HG02852 (cell line): ENCODE results near the gene ASXL3.

ENCODE experiments used
- ATAC-seq: cut with Tn5 transposase; IDR thresholded peaks from one replicate; pipeline ENCODE4 v1.9.1; 2021; ENCODE audit warnings: mild to moderate bottlenecking, moderate library complexity; ENCODE audit not compliant: unreplicated experiment

Gene ASXL3

DNA sequence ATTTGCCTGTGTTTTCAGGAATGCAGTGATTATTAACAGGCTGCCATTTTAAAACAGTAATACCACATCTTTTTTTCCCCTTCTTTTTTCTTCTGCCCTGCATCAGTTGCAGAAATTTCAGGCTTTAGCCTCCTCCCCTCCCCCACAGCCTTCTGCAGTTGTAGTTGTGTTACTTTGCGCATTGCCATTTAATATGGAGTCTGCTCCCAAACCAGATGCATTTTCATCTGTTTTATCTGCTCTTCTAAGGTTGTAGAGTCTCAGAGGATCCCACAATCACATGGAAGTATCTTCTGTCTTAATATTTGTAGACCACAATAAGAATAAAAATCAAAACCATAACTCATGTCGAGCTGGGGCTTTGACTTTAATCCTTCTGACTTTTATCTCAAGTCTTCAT, 3.8 kb downstream of the ASXL3 start:
- ATAC-seq: no peak

DNA sequence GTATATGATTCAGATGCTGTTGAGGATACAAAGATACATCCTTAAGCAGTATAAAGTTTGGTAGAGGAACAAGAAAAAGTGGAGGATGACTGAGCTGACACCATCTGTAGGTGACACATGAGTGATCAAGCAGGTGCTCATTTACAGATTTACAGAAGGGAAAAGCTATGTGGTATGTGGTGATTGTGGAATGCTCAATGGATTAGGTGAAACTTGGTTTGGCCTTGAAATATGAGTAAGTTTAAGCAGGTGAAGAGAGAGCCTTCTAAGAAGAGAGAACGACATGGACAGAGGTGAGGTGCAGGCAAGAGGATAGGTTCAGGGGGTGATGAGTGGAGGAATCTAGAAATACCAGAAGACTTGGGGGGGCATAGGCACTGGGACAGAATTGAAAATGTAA, 5.9 kb downstream of the ASXL3 start:
- ATAC-seq: no peak

DNA sequence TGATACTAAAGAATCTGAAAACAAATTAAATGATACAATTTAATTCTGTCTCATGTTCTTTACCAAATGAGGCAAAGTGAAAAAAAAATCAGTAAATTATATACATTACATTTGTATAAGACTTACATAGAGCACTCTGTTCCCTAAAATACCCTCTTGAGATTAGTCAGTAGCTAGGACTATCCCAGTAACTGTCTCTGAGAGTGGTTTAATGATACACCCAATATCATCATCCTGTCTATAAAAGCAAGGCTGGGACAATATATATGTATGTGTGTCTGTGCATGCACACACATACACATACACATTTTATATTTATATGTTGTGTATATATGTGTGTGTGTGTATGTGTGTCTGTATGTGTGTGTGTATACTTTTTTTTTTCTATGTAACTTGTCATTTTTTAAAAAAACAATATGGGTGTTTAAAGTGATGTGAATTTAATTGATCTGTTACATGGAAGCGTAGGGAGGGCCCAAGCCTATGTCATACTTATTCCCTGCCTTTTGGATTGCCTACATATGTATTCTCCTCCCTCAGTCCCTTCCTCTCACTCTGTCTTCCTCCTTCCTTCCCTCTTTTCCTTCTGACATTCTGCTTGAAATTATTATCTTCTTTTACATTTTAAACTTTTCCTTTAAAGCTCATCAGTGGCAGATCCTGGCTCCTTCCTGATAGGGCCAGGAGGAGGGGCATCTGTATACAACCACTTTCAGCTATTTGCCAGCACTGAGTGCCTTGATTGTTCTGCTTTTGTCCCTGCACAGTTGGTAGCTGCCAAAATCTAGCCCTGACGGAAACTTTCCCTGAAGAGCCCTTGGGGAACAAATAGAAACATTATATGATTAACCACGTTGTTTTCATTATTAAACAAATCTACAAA, 6.8 kb downstream of the ASXL3 start:
- ATAC-seq: no peak

DNA sequence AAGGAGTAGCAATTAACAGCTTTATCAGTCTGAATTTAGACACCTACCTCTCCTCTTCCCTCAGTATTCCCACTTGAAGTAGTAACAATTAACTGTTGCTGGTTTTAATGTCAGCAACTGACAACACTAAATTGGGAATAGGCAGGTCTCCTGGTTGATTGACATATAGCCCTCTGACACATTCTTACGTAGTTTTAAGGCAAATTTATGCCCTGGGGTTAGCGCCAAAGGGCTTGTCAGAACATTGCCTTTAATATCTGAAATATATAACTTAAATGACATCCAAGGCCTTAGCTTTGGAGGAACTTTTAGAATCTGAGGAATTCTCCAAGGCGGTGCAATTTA, 7.4 kb downstream of the ASXL3 start:
- no peak for ATAC-seq

DNA sequence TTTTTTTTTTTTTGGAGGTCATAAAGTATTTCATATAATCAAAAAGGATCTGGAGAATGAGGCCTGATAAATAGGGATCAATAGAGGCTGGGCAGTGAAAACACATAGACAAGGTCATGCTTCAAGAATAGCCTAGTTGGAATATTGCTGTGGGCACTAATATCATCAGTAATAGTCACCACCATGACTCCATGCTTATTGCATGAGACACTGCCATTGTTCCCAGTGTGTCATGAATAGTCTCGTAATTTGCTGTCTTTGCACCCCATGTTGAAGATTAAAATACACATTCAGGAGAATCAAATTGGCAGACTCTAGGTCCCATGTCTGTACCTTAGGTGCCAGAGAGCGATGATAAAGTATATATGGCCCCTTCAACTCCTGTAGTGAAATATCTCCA, 10.3 kb downstream of the ASXL3 start:
- no peak for ATAC-seq

DNA sequence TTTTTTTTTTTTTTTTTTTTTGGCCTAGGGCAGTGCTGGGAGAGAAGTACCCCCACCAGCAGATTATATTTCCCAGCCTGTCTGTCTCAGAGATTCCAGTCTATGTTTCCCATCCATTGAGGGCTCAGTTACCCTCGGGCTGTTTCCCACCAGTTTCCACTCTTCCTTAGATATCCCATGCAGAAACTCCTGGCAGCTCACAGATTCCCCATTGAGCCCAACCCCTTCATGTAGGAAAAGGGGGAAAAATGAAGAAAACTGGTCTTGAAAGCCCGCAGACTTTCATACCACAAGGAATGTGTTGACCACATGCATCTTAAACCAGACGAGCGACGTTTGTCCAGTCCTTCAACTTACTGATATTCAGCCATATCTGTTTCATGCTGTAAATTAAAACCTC, 15.2 kb downstream of the ASXL3 start:
- no peak for ATAC-seq

DNA sequence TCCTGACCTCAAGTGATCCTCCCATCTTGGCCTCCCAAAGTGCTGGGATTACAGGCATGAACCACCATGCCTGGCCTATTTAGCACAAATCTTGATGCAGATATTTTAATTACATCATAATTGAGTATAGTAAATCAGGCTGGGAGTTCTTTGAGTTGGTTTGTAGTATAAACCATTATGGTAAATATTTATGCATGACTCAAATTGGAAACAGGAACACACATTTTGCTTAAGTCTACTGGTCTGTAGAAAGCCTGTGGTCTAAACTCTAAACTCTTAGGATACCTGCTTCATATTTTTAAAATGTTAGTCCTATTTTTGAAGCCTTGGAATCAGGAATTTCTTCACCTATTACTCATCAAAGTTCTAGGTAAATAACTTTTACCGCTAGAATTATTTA, 16.8 kb downstream of the ASXL3 start:
- no peak for ATAC-seq

DNA sequence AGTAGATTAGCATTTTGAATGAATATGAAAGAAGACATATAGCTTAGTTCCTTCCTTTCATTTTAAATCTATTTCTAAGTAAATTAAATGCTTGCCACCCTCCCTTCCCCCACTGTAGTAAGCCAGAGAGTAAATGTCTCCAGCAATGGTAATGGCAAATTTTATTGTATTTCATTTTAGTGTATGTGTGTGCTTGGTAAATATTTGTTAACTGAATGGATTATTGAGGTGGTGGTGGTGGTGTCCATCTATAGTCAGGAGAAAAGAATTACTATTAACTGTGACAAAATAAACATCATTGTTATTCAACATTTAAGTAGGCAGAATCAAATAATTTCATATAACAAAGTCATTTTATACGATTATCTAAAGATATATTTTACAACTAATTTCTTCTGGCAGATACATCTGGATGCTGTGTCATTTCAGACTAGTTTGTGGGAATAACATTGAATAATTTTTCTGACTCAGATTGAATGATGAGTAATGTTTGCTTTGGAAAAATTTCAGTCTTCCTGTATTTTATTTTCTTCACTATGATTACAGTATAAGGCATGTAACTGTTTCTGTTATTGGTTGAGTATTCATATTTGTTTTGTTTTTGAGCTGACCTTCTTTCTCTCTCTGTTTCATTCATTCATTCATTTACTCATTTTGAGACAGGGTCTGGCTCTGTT, 18.3 kb downstream of the ASXL3 start:
- ATAC-seq: no peak

DNA sequence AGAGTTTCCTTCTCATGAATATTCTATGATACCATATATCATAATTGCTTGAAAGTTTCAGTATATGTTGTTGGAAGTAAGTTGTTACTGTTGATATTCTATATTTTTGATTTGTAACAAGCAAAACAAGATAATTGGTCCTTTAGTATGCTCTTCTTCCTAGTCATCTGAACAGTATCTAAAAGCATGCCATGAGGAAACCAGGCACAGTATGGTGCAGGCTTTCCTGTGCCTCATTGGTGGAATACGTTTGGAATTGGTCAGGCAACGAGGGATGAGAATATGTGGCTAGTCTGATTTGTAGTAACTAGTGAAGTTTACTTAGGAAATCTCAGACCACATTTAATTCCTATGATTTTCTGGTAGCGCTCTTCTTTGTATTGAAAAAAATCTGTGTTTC, 22.8 kb downstream of the ASXL3 start:
- ATAC-seq: no peak

DNA sequence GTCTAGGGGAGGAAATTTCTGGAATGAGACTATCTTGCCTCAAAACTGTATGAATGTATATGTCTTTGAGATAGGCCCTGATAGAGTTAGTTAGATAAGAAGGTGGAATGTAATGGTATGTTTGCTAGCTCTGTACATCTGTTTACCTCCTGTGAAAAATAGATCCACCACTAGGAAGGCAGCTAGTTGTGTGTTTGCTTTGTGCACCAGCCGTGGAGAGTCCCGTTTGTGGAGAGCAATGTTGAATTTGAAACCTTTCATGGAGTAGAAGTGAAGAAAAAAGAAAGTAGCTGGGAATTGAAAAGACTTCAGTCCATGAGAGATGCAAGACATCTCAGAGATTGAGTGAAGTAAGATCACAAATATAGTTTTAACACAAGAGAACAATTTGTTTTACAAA, 25.4 kb downstream of the ASXL3 start:
- no peak for ATAC-seq

DNA sequence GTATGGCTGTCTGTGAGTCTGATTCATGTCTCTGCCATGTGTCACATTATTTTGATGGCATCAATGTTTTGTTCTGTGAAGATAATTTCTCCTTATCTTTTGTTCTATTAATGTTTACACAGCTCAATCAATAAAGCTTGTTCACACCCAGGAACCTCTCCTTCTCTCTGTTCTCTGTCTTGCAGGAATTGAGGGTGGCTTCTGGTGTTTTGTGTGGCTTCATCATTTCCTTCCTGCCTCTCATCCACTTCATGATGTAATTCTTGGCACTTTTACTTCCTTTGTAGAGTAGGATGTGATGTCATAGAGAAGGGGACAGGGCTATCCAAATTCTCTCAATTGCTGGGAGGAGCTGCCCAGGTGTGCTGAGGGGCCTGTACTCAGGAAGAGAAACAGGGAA, 27.2 kb downstream of the ASXL3 start:
- no peak for ATAC-seq

DNA sequence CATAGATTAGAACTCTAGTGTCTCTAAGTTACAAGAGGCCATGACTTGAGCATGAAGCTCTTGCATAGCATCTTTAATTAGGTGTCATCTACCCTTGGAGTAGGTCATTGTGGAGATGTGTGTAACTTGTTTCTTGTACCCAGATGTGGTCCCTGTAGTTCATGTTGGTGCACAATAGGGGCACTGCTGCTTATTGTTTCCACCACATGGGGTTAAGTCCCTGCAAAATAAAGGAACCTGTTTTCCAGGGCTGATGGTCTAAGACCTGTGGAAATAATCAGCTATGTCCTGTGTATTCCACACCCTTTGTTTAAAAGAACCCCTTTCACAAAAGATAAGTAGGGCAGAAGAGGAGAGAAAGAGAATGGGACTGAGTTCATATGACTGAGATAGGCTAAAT, 28.6 kb downstream of the ASXL3 start:
- ATAC-seq: no peak

DNA sequence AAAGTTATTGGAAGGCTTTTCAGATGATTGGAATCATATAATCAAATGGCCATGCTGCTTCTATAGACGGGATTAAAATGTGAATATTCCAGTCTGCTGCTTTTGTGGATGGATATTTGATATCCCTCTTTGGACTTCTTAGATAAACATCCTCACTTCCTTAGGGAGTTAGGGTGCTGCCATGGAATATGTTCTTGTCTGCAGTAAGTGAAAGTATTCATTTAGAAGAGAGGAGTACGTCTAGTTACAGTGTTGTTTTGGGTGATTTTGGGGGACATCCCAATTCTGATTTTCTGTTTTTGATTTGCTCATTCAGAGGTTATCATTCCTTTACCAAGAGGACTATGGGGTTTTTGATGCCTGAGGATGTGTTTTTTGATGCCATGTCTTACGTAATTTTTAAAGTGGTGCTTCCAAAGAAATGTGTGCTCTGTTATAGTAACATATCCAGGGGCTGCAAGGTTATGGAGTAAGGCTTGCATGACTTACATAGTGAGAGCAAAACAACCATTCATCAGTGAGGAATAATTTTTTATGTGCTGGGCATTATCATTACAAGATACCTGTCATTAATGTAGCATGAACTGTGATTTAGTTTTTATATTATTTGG, 33.6 kb downstream of the ASXL3 start:
- no peak for ATAC-seq

DNA sequence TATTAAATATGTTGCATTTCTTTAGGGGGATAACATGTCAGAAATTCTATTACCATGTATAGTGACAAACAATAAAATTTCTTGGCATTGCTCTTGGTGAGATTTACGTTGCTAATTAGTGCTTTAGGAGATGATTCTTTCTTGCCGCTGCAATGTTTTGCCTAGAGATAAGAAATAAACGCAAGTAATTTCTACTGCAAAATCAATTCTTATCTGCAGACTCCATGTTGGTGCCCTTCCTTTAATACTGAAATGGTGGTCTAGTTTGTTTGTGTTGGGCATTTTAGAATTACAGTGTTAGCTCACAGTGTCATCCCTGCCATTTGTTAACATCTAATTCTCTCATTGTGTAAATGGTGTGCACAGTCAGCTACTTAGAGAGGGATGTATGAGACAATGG, 34.6 kb downstream of the ASXL3 start:
- no peak for ATAC-seq

DNA sequence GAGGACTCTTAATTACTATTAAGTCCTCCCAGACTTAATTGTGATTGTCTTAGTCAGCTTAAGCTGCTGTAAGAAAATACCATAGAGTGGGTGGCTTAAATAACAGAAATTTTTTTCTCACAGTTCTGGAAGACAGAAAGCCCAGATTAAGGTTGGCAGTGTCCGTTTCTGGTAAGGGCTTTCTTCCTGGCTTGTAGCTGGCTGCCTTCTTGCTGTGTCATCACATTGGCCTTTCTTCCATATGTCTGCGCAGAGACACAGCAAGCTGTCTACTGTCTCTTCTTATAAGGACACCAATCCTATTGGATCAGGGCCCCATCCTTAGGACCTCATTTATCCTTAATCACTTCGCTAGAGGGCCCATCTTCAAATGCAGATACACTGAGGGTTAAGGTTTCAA, 38.5 kb downstream of the ASXL3 start:
- ATAC-seq: no peak

DNA sequence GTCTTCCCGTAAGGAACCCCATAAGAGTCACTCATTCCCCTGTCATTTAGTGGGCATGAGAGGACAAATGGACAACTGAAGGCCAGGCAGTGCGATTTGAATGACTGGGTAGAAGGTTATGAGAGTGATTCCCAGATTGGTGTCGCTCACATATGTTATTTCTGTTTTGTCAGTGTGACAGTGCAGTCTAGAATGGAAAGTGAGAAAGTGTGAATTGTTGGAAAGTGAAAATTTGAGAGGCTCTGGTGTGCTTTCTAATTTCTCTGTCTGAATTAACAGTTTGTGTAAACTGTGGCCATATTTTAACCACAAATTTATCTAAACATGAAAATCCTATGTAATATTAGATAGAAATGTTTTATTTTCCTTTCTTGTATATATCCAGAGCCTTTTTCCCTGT, 49.1 kb downstream of the ASXL3 start:
- ATAC-seq: no peak

DNA sequence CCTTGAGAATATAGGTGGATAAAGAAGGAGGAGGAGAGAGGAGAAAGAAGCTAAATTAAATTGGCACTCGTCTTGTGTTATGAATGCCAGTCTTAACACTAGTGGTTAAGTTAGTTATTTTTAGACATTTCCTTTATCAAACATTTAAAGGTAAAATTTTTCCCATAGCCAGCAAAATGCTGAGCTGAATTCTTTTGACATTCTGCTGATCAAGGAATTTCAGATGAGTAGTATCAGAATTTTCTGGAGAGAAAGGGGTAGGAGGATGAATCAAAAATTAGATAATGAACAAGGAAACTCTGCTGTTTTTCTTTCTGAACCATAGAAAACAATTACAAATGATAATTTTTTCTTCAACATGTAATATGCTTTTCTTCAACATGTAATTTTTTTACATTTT, 52.5 kb downstream of the ASXL3 start:
- no peak for ATAC-seq

DNA sequence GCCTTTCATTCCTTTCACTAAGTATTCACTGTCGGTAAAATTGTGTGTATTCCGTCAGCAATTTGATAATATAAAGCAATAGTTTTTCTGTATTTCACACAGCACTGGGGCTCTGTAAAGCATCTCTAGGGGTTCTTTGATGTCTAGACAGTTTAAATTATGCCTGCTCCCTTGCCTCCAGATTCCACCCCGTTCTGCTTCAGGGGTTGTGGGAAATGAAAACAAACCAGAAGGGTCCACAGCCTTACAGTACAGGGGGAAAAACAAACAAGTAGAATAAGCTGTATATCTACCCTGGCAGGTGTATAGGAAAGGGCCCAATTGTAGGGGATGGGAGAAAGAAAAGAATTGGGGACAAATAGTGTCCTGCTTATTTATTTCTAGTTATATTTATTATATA, 63.1 kb downstream of the ASXL3 start:
- ATAC-seq: no peak

DNA sequence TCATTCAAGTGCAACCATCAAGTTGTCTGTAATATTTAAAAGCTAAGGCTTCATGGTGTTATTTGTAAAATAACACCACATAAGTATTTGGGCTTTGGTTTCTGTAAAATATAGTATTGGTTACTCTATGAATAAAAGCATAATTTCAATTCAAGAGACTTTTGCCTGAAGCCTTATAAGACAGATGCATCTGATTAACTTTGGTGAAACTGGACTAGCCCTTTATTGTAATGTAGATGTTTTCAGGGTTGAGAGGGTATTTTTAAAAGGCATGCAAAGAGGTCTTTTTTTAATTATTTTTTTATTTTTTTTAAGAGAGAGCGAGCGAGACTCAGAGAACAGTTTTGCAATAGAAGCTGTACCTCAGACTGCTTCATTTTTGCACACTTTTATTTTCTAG, 66.5 kb downstream of the ASXL3 start:
- no peak for ATAC-seq

DNA sequence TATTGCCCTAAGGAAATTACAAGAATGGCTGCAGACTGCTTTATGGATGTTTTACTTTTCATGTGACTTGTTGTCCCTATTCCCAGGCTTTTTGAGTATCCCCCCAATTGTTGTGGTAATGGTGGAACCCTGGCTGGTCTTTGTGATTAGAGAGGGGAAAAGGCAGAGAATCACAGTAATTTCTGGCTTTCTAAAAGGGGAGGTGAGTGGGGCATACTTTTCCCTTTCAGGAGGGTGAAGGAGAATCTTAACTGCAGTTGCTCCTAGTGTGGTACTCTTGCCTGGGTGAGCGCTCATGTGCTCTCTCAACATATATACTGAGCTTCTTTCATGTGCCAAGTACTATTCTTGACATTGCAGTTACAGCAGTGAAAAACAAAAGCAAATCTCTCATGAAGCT, 69.3 kb downstream of the ASXL3 start:
- ATAC-seq: no peak

DNA sequence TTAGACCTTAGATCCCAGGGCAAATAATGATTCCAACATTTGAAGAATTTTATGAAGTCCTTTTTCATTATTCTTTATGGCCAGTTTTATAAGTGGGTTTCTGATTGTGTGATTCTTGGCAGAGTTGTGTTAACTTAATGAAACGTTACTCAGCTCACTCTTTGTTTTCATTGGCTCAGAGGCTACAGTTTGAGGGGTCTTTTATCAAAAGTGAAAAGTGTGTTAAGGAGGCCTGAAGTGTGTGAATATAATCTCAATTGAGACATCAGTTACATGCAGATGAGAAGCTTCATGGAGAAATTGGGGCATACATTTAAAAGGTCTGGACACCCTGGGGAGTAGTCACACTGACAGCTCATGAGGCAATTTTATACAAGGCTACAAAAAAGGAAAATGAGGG, 74.6 kb downstream of the ASXL3 start:
- no peak for ATAC-seq

DNA sequence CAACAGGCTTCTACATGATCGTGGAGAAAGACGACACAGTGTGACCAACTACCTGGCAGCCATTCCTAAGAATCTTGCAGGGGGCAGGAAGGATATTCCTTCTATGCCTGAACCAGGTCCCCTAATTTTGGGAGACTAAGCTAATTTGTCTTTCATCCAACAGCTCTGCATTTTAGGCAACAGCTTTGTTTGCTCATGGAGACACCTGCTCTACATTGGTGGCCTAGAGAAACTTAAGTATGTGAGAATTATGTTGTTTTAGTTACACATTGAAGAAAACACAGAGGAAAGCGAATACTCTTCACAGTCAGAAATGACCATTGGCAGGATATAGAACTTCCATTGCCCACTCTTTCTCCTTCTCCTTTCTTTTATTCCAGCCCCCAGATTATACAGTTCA, 75.2 kb downstream of the ASXL3 start:
- no peak for ATAC-seq
